ENCODE results near the gene DACT2.

DACT2 gene

DNA sequence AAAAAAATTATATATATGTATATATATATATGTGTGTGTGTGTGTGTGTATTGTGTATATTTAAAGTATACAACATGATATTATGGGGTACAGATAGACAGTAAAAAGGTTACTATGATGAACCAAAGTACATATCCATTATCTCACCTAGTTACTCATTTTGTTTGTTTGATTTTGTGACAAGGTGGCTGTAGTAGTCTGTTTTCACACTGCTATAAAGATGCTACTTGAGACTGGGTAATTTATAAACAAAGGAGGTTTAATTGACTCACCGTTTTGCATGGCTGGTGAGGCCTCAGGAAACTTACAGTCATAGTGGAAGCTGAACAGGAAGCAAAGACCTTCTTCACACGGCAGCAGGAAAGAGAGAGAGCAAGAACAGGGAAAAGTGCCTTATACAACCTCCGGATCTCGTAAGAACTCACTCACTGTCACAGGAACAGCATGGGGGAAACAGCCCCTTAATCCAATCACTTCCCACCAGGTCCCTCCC, 30.2 kb upstream of the DACT2 start:
- no peak for DNase-seq (ENCODE audit: low read depth in 2 of 2, low spot score in 1 of 2)

DNA sequence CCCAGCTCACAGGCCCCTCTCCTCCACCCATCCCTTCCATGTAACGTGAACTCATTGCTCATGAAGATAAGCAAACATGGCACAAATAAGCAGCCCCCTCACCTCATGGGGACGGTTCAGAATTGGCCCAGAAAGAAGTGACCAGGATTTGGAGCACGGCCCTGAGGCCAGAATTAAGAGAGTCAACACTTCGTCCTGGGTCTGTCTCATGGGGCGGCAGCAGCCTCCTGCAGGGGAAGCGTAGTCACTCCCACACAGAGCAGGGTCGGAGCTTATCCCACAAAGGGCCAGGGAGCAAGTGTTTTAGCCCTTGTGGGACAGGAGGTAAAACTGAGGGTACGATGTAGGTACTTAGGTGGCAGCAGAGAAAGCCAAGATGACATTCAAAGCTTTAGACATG, 28.6 kb upstream of the DACT2 start:
- DNase-seq (ENCODE audit: low read depth in 2 of 2, low spot score in 1 of 2) = no peak

DNA sequence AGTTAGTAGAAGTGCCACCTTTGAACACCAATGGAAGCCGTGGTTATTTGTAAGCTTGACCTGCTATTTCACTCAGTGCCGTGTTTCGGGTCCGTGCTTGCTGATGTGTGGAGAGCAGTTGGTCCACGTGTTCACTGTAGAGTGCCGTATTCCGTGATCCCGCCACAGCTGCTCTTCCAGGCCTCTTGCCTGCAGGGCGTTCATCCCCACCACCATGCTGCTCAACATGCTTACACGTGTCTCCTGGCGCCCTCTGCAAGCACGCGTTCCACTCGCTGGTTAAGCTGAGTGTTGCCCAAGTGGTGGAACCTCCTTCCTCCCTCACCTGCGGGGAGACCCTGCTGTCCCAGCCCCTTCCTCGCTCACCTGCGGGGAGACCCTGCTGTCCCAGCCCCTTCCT, 28.0 kb upstream of the DACT2 start:
- DNase-seq (ENCODE audit: low read depth in 2 of 2, low spot score in 1 of 2) = no peak

DNA sequence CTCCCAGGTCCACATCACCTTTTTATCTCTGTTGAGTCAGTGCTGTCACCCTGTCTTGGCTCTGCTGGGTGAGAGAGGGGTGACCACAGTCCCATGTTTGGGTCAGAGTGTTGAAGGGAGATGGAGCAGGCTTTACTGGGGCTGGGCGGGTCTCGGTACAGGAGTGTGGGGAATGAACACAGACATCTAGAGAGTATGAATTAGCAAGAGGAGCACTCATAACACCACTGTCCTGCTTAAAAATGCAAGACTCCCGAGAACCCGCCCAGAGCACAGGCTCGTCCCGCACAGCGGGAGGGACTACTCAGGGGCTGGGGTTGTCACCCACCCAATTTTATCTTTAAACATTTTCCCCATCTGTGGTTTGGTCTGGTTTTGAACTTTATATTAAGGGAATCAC, 27.5 kb upstream of the DACT2 start:
- DNase-seq (ENCODE audit: low read depth in 2 of 2, low spot score in 1 of 2) = no peak

DNA sequence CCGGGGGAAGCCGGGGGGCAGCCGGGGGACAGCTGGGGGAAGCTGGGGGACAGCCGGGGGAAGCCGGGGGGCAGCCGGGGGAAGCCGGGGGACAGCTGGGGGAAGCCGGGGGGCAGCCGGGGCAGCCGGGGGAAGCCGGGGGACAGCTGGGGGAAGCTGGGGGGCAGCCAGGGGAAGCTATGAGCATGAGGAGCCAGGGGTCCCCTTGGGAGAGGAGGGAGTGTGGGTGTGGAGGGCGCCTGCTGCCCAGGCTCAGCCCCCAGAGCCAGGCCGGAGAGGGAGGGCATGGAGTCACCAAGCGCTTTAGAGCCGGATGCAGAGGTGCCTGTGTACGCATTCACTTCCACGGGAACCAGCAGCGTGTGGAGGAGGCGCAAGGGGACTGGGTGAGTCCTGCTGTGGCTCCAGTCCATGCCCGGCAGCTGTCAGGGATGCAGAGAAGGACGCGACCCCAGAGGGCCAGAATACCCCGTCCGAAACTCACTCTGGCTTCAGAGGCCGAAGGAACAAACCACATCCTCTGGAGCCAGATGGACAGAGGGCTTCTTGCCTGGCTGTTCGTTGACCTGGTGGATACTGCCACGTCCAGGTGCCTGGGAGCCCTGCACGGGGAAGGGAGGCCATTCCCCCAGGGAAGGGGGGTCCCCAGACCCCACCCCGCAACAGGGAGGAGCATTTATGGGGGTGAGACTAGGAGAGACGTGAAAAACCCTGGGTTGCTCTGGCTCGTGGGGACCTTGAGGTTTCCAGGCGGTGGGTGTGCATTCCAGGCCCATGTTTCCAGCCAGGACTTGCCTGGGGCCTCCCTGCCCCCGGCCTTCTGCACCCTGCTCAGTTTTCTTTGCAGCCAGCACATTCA, 26.5 kb upstream of the DACT2 start:
- no peak for DNase-seq (ENCODE audit: low read depth in 2 of 2, low spot score in 1 of 2)

DNA sequence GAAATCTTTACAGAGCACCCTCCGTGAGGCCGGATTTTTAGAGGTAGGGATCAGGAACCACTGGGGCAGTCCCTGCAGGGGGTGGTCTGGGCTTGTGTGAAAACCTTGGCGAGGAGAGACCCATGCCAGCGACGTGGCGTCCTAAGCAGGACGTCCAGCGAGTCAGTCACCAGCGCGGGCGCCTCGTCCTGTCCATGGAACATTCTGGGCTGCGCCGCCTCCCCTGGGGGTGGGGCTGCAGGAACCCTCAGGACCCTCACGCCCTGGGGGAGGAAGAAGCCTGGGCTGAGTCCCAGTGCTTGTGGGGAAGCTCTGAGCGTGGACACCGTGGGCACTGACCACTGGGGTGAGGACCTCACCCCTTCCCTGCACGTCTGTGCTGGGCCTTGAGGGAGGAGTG, 25.7 kb upstream of the DACT2 start:
- no peak for DNase-seq (ENCODE audit: low read depth in 2 of 2, low spot score in 1 of 2)

DNA sequence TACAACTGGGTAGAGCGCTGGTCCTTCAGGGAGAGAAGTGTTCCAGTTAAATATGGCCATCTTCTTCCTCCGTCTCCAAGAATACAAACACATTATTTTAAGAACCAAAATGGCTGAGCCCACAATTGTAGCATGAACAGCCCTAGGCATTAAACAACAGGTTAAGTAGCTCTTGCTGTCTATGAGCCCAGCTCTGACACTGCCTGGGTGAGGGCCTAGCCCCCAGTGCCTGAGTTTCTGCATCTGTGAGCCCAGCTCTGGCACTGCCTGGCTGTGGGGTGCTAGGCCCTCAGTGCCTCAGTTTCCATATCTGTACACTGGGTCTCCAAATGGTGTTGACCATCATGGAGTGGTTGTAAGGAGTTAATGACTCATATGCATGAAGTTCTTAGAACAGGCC, 24.8 kb upstream of the DACT2 start:
- DNase-seq (ENCODE audit: low read depth in 2 of 2, low spot score in 1 of 2) = no peak

DNA sequence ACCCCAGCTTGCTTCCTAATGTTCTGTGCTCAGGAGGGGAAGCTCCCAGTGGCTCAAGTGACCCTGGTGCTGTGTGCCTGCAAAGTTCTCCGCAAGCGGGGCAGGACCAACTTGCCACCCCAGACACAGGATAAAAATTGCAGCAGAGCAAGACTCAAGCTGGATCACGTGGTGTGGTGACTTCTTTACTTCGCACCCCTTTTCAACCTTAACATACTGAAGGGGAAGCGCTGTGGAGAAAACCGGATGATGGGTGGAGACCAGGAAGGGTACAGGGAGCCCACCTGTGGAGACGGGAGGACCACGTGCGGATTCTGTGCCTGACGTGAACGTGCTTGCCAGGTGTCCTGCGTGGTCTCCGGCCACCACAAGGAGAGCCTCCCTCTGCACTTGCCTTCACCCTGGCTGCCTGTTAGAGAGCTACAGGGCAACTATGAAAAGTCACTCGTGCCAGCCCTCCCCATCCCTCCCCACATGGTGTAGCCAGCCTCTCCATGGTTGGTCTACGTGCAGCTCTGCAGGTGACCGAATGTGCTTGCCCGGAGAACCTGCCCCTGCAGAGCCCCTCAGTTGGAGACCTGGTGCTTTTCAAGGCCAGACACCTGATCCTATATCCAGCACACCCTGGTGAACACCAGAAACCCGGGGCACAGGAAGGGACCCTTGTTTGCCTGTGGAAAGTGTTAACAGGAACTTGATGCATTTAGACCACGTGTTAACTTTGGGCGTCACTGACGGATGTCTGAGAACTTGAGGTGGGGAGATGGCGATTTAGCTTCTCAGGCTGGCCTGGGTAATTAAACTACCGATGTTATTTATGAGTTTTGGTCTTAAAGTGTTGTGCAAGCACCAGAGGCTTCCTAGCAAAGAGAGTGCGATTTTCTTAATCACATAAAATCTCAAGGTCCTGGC, 23.9 kb upstream of the DACT2 start:
- DNase-seq (ENCODE audit: low read depth in 2 of 2, low spot score in 1 of 2) = no peak

DNA sequence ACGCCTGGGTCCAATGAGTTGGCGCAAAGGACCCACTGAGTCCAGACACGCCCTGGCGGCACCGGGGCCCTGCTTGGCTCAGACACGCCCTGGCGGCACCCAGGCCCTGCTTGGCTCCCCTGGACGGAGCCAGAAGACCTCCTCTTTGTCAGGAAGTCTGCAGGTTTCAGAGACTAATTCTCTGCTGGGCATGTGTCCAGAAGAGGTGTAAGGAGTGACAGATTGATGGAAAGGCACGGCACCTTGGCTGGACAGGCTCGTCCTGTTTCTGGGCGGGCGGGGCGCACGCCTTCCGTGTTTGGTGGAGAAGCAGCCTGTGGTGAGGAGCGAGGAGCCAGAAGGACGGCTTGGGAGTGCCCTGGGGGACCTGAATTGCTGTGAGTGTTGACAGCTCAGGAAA, 23.1 kb upstream of the DACT2 start:
- DNase-seq (ENCODE audit: low read depth in 2 of 2, low spot score in 1 of 2) = no peak

DNA sequence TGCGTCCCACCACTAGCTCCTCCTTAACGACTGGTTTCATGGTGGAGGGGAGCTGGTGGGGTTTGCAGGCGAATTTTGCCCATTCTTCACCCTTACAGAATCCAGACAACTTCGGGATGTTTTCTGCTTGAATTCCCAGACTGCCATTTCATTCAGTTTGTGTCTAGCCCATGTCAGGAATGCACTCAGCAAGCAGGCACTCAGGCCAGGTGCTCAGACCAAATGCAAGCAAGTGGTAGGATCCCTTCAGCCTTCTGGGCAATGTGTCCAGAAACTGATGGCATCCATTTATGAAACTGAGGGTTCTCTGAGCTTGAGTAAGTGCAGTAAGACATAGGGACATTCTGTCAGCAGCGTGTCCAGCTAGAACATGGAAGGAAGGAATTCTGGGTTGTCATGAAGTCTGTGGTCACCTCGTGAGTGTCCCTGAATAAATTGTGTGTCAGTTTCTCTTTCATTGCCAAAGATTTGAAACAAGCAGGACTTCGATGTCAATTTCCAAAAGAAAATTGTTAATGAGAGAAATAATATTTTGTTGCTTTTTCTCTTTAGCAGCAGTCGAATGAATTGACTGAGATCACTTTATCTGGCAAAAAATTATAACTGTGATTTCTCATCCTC, 21.8 kb upstream of the DACT2 start:
- DNase-seq (ENCODE audit: low read depth in 2 of 2, low spot score in 1 of 2) = no peak

DNA sequence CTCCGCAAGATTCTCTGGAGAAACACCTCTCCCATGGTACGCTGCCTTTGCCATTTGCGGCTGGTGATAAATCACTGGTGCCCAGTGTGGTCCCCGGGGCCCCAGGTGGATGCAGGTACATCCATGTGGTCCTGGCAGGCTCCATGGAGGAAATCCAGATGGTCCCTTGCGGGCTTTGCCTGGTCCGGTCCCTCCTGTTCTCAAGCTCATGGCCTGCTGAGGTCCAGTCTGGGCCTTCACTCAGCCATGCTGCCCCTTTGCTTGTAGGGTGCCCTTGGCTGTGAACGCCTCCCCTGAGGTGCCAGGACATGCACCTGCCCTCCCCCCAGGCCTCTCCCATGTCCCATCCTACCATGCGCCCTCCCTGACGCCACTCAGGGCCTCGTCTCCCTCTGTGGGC, 21.2 kb upstream of the DACT2 start:
- no peak for DNase-seq (ENCODE audit: low read depth in 2 of 2, low spot score in 1 of 2)

DNA sequence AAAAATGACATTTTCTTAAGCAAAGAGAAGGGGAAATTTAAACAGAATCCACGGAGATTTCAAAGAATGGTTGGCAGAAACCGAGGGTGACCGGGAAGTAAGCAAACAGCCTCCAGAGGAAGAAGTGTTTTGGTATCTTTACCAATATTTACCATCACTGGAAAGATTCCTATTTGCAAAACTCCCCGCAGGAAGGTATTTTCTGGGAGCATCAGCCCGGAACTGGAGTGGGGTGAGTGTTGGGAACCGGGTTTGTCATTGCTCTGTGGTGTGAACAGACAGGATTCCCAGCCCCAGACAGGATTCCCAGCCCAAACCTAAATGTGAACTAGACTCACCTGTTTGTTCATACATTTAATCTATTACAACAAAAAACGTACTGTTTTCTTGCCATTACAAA, 19.2 kb upstream of the DACT2 start:
- no peak for DNase-seq (ENCODE audit: low read depth in 2 of 2, low spot score in 1 of 2)

DNA sequence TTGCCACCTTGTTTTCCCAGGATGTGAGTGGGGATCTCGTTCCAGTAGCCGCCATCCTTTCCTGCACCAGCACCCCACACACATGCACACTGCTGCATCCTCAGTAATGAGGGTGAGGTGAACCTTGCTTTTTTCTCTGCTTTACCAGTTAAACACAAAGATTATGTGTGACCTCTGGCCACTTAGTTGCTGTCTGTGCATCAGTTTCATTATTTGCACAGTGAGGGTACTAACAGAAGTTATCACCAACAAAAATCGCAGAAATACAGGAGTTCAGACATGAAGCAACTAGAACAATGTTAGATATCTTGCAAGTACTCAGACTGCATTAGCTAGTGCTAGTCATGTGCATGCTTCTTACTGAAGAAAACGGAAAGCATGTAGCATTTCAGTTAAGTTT, 17.4 kb upstream of the DACT2 start:
- no peak for DNase-seq (ENCODE audit: low read depth in 2 of 2, low spot score in 1 of 2)

DNA sequence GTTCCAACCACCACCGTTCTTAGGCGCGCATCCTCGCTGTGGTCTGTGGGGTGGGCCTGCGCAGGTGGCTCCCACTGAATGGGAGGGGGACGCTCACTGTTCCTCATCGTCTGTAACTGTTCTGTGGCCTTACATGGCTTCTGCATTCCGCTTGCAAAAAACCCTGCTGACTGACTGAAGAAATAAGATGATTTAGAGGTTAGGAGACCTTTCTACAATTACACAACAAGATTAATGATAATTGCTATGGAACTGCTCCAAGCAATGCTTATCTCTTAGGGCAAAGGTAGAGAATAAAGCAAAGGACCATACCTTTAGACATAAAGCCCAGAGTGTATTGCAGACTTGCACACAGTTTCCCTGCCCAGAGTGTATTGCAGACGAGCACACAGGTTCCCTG, 14.4 kb upstream of the DACT2 start:
- DNase-seq (ENCODE audit: low read depth in 2 of 2, low spot score in 1 of 2) = no peak

DNA sequence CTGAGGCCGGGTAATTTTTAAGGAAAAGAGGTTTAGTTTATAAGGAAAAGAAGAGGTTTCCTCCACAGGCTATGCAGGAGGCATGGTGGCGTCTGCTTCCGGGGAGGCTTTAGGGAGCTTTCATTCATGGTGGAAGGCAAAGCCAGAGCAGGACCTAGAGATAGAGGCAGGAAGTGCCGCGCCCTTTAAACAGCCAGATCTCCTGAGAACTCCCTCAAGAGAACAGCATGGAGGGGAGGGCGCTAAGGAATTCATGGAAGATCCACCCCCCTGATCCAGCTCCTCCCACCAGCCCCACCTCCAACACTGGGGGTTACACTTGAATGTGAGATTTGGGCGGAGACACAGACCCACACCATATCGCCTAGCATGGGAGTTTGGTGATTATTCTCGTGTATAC, 13.9 kb upstream of the DACT2 start:
- no peak for DNase-seq (ENCODE audit: low read depth in 2 of 2, low spot score in 1 of 2)

DNA sequence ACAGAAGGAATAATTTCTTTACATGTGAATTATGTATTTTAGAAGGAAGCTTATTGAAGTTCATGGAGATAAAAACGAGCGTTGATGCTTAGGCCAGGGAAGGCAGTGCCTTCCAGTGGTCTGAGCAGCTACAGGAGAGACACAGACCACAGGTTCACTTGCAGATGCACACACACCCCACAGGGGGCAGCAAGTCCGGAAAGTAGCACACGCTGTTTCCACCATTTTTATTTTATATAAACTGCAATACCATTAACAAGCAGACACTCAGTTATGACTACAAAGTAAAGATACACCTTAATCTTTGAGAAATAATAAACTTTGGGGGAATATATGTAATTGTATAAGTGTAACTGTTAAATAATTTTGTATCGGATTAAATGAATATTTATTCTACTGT, 13.5 kb upstream of the DACT2 start:
- no peak for DNase-seq (ENCODE audit: low read depth in 2 of 2, low spot score in 1 of 2)

DNA sequence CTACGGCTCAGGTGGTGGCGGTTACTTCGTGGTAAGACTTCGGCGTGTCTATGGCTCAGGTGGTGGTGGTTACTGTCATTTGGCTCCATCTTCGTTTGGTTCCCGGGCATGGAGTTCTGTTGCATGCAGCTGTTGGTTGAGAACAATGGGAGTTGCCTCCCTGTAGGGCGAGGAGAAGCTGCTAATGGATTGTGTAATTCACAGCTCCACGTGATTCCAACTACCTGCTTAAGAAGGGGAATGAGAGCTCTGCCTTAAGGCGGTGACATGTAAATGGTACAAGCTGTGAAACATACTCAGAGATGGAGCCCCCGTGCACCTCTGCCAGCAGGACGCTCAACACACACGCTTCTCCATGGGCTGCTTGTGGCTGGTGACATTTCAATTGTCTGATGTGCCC, 12.4 kb upstream of the DACT2 start:
- DNase-seq (ENCODE audit: low read depth in 2 of 2, low spot score in 1 of 2) = no peak

DNA sequence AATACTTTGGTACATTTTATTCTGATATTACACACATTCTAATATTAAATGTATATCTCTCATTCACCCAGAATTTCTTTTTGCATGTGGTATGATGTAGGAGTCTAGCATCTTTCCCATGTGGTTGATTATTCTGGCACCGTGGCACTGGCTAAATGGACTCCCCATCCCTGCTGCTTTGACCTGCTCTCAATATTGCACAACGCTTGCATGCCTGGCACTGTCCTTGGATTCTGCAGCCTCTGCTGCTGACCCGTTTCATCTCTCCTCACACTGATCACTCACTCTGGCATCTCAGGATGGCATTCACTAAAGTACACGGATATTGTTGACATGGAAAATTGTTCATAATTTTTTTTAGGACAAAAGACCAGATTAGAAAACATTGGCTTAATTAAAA, 11.5 kb upstream of the DACT2 start:
- DNase-seq (ENCODE audit: low read depth in 2 of 2, low spot score in 1 of 2) = no peak

DNA sequence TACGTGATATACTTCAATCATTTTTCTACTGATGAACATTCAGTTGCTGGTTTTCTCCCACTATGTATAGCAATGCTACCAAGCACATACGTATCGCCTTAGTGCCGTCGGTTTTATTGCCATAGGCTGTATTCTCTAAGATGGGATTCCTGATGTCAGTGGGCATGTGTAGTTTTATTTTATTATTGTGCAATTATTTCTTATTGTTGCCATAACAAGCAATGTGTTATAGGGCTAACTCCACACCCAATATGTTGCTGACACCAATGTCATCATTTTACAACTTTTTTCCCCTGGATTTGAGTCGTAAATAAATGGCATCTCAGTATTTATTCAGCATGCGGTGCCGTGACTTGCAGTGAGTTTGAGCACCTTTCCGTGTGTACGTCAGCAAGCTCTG, 10.8 kb upstream of the DACT2 start:
- DNase-seq (ENCODE audit: low read depth in 2 of 2, low spot score in 1 of 2) = no peak

DNA sequence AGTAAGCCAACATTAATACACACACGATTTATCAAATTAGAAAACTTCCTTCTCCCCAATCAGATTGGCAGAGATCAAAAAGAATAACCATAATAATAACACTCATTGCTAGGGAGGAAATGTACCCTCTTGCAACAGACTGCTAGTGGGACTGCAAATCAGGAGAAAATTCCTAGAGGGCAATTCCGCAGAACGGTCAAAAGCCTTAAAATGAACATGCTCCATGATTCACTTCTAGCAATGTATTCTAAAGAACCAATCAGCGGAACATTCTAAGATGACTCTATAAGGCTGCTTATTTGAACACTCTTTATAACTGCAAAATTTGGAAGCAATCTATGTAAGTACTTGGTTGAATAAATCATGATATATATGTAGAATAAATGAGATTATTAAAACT, 8.5 kb upstream of the DACT2 start:
- DNase-seq (ENCODE audit: low read depth in 2 of 2, low spot score in 1 of 2) = no peak

DNA sequence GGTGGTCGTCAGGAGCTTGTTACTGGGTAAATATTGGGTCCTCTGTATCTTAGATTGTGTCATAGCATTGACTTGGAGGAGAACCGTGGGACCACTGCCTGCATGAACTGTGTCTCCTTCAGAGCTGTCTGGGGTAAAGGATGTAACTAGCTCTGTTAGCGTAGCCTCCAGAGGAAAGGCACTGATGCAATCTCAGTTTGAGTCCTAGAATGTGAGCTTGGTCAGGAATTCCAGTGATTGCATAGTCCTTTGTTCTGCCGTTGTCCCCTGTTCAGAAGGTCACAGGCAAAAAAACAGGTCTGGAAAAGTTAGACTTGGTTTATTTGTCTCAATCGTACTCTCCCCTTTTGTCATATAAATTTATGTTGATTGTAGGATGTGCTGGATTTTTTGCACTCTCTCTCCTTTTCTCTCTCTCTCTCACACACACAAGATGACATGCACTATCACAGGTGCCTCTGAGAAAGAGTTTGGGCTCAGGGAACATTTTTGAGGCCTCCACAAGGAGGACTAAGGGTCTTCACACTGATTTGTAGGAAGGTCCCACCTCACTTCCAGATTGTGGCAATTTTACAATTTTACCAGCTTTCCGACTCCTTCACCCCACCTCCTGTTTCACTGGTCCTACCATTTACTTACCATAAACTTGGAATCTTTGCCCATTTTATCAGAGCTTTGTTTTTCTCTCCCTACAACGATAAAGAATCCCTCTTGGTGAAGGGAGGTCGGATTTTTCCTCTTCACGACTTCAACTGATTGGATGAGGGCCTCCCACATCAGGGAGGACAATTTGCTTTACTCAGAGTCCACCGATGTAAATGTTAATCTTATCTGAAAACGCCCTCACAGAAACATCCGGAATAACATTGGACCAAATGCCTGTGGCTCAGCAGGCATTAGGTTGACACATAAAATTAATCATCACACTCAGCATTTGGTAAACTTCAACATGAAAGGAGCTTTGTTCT, 7.0 kb upstream of the DACT2 start:
- DNase-seq (ENCODE audit: low read depth in 2 of 2, low spot score in 1 of 2) = no peak

Data from stimulated activated CD8-positive, alpha-beta memory T cell treated with anti-CD3 and anti-CD28 coated beads, Interleukin-4, amount 100 ng/mL, for 1 hour (primary cell).